ENCODE results near the gene R3HCC1L.
A peak's percentile ranks its signal among the peaks of the same experiment; 100 is the strongest.

R3HCC1L gene

DNA sequence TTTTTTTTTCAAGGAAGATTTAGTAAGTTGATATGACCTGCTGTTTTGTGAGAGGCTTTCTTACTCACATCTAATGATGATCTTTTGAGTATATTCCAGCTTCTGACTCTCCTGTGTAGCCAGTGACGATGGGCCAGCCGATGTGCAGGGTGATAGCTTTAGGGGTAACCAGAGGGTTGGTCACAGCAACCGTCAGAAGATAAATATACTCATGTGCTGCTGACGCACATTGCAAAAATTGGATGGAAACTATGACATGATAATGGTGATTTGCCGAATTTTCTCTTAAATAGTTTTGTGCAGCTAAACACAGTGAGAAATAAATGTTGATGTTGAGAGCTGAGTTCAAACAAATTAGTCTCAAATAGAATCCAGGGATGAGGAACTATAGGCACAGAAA lies 29.5 kb downstream of the R3HCC1L start:
- no peak for TF ChIP-seq CTCF (IDR thresholded peaks at IDR 0.05; ENCODE audit: low read depth, low read length)
- no peaks in the 10 kb centered on the region for H3K9me3 ChIP-seq (ENCODE audit: severe bottlenecking)
- DNase-seq, result no peak
- no peak overlapping the region for H3K27ac ChIP-seq
- no peak overlapping the region for H3K4me3 ChIP-seq (ENCODE audit: low read depth, low read length)
- no peaks in the 10 kb centered on the region; the same call in 1 of the 2 replicates for H3K36me3 ChIP-seq
- no peaks in the 10 kb centered on the region for H3K27me3 ChIP-seq (ENCODE audit: insufficient read depth, low read depth, severe bottlenecking)

DNA sequence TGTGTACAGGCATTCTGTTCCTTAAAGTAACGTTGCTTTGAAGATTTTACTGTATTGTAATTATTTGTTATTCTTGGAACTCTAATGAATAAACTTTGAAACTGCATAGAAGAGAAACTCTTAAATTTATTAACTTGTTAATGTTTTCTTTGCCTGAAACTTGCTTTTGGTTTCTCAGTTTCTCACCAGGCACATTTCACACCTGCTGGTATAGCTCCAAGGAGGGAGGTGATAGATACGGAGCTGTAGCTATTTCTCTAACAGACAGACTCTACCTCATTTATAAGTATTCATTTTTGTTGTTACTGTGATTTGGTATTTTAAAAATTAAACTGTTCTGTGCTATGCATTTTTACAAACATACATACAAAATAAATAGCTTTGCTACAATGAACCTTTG lies 32.7 kb downstream of the R3HCC1L start:
- Histone ChIP-seq H3K4me3 (ENCODE audit: low read depth, low read length) (no peak overlapping the region), H3K9me3 (ENCODE audit: severe bottlenecking) (no peaks in the 10 kb centered on the region), H3K27me3 (ENCODE audit: insufficient read depth, low read depth, severe bottlenecking) (no peaks in the 10 kb centered on the region), H3K36me3 (no peaks in the 10 kb centered on the region; the same call in 1 of the 2 replicates), H3K27ac (peak overlapping the region; percentile 61; the same call in 1 of the 2 replicates)
- DNase-seq, result no peak
- no peak for TF ChIP-seq CTCF (IDR thresholded peaks at IDR 0.05; ENCODE audit: low read depth, low read length)

- H3K4me3 ChIP-seq (ENCODE audit: low read depth, low read length), result peak overlapping the region; percentile 20
- DNase-seq, result no peak
- peak overlapping the region; percentile 61 for H3K27ac ChIP-seq
- TF ChIP-seq CTCF (IDR thresholded peaks at IDR 0.05; ENCODE audit: low read depth, low read length), result no peak
- no peaks in the 10 kb centered on the region for H3K27me3 ChIP-seq (ENCODE audit: insufficient read depth, low read depth, severe bottlenecking)
- H3K36me3 ChIP-seq, result no peaks in the 10 kb centered on the region; the same call in 1 of the 2 replicates
- no peaks in the 10 kb centered on the region for H3K9me3 ChIP-seq (ENCODE audit: severe bottlenecking)
Observed at GRCh38 chr10:98168147-98168546, 33.7 kb downstream of the R3HCC1L start.

GRCh38 chr10:98168766-98169165 lies 34.3 kb downstream of the R3HCC1L start:
- TF ChIP-seq CTCF (IDR thresholded peaks at IDR 0.05; ENCODE audit: low read depth, low read length), result no peak
- Histone ChIP-seq H3K9me3 (ENCODE audit: severe bottlenecking) (no peaks in the 10 kb centered on the region), H3K4me3 (ENCODE audit: low read depth, low read length) (peak overlapping the region; percentile 20), H3K36me3 (no peaks in the 10 kb centered on the region), H3K27me3 (ENCODE audit: insufficient read depth, low read depth, severe bottlenecking) (no peaks in the 10 kb centered on the region), H3K27ac (peak overlapping the region; percentile 61)
- peak; percentile 24 for DNase-seq

DNA sequence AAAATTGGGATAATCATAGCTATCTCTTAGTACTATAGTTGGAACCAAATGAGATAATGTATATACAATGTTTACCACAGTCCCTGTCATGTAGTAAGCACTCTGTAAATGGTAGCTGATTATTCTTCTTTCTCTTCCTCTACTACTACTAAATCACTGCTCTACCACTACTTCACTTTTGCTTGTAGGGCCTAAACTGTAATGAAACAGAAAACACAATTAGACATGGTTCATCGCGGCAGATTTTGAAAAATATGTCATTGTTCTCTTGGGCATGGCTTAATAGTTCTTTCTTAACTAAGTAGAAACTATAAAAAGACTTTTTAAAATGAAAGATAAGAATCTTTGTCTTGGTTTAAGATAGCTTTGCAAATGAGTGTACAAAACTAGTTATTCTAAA lies 34.9 kb downstream of the R3HCC1L start:
- no peak for DNase-seq
- peak overlapping the region; percentile 61 for H3K27ac ChIP-seq

More for the DNA sequence above, 34.9 kb downstream of the R3HCC1L start:
- no peak for TF ChIP-seq CTCF (IDR thresholded peaks at IDR 0.05; ENCODE audit: low read depth, low read length)
- no peaks in the 10 kb centered on the region for H3K36me3 ChIP-seq
- H3K4me3 ChIP-seq (ENCODE audit: low read depth, low read length), result no peak overlapping the region
- no peaks in the 10 kb centered on the region for H3K27me3 ChIP-seq (ENCODE audit: insufficient read depth, low read depth, severe bottlenecking)
- no peaks in the 10 kb centered on the region for H3K9me3 ChIP-seq (ENCODE audit: severe bottlenecking)

Data from WERI-Rb-1 (cell line).